H9 (cell line): ENCODE data around the gene IL17REL. TPM values are rescaled to one million over a fixed set of nuclear protein-coding genes. Genes with fewer than 3 reads are reported as not detected.

ENCODE experiments used
- DNase-seq: peaks from one replicate; pipeline ENCODE4 v3.0.0-alpha.2; 2017
- H2AFZ ChIP-seq: one replicate; pipeline ENCODE4 v1.6.1; 2013; ENCODE audit warnings: mild to moderate bottlenecking, low read length, control low read depth, moderate library complexity
- H2AK5ac ChIP-seq: 2 replicates; pipeline ENCODE4 v1.6.1; 2013; ENCODE audit warnings: low read length, control low read depth, mixed read lengths; ENCODE audit not compliant: insufficient read length
- H2BK120ac ChIP-seq: one replicate; pipeline ENCODE4 v1.6.1; 2013; ENCODE audit warnings: low read depth, mild to moderate bottlenecking, low read length, control low read depth, inconsistent platforms; ENCODE audit not compliant: poor library complexity, severe bottlenecking
- H2BK12ac ChIP-seq: 2 replicates; pipeline ENCODE4 v1.6.1; 2013; ENCODE audit warnings: low read length, control low read depth, mixed read lengths, low read depth; ENCODE audit not compliant: insufficient read length
- H2BK15ac ChIP-seq: 2 replicates; pipeline ENCODE4 v1.6.1; 2013; ENCODE audit warnings: low read depth, low read length, control low read depth
- H2BK20ac ChIP-seq: one replicate; pipeline ENCODE4 v1.6.1; 2013; ENCODE audit warnings: low read depth, mild to moderate bottlenecking, low read length, control low read depth, inconsistent platforms; ENCODE audit not compliant: poor library complexity, severe bottlenecking
- H2BK5ac ChIP-seq: 2 replicates; pipeline ENCODE4 v1.6.1; 2013; ENCODE audit warnings: low read length, control low read depth, mixed read lengths; ENCODE audit not compliant: insufficient read length
- H3K14ac ChIP-seq: 2 replicates; pipeline ENCODE4 v1.6.1; 2013; ENCODE audit warnings: low read length, control low read depth; ENCODE audit not compliant: insufficient read depth
- H3K18ac ChIP-seq: 2 replicates; pipeline ENCODE4 v1.6.1; 2013; ENCODE audit warnings: low read depth, mild to moderate bottlenecking, mixed read lengths, low read length, control low read depth; ENCODE audit not compliant: insufficient read length
- H3K23ac ChIP-seq: 2 replicates; pipeline ENCODE4 v1.6.1; 2013; ENCODE audit warnings: low read length, control low read depth, mixed read lengths, low read depth; ENCODE audit not compliant: insufficient read length
- H3K23me2 ChIP-seq: 2 replicates; pipeline ENCODE4 v1.6.1; 2013; ENCODE audit warnings: low read depth, mild to moderate bottlenecking, mixed read lengths, low read length, control low read depth; ENCODE audit not compliant: insufficient read length, poor library complexity, severe bottlenecking
- H3K27ac ChIP-seq: 2 replicates; pipeline ENCODE4 v1.5.1; 2013; ENCODE audit warnings: low read length, control low read depth, mixed read lengths, low read depth; ENCODE audit not compliant: insufficient read length
- H3K27me3 ChIP-seq: 2 replicates; pipeline ENCODE4 v1.6.1; 2013; ENCODE audit warnings: low read length, control low read depth, inconsistent platforms; ENCODE audit not compliant: insufficient read depth
- H3K4ac ChIP-seq: 2 replicates; pipeline ENCODE4 v1.6.1; 2013; ENCODE audit warnings: low read depth, mild to moderate bottlenecking, control low read depth, inconsistent platforms, low read length, moderate library complexity
- H3K4me1 ChIP-seq: 2 replicates; pipeline ENCODE4 v1.6.1; 2013; ENCODE audit warnings: low read length, control low read depth, inconsistent platforms; ENCODE audit not compliant: insufficient read depth
- H3K4me2 ChIP-seq: 2 replicates; pipeline ENCODE4 v1.6.1; 2013; ENCODE audit warnings: low read length, control low read depth, mixed read lengths; ENCODE audit not compliant: insufficient read length, insufficient read depth
- H3K56ac ChIP-seq: 2 replicates; pipeline ENCODE4 v1.6.1; 2013; ENCODE audit warnings: low read depth, mild to moderate bottlenecking, mixed read lengths, low read length, control low read depth; ENCODE audit not compliant: insufficient read length
- H3K79me1 ChIP-seq: 2 replicates; pipeline ENCODE4 v1.6.1; 2013; ENCODE audit warnings: low read depth, mild to moderate bottlenecking, moderate library complexity, low read length, control low read depth, inconsistent platforms; ENCODE audit not compliant: insufficient read depth, poor library complexity, severe bottlenecking
- H3K79me2 ChIP-seq: 2 replicates; pipeline ENCODE4 v1.6.1; 2013; ENCODE audit warnings: low read length, control low read depth, inconsistent platforms; ENCODE audit not compliant: insufficient read depth
- H3K9ac ChIP-seq: 2 replicates; pipeline ENCODE4 v1.6.1; 2013; ENCODE audit warnings: low read length, control low read depth, mixed read lengths; ENCODE audit not compliant: insufficient read length; ENCODE audit errors: extremely low read depth
- H3K9me3 ChIP-seq: one replicate; pipeline ENCODE4 v1.6.1; 2013; ENCODE audit warnings: low read depth, low read length, inconsistent platforms; ENCODE audit not compliant: control insufficient read depth
- H3T11ph ChIP-seq: one replicate; pipeline ENCODE4 v1.6.1; 2013; ENCODE audit warnings: mild to moderate bottlenecking, low read length, control low read depth, inconsistent platforms
- H4K20me1 ChIP-seq: one replicate; pipeline ENCODE4 v1.6.1; 2013; ENCODE audit not compliant: control insufficient read depth, insufficient read length, insufficient read depth
- H4K5ac ChIP-seq: 2 replicates; pipeline ENCODE4 v1.6.1; 2013; ENCODE audit warnings: low read depth, mild to moderate bottlenecking, mixed read lengths, low read length, control low read depth; ENCODE audit not compliant: insufficient read length
- H4K8ac ChIP-seq: replicated peaks from 2 replicates; pipeline ENCODE4 v1.6.1; 2013; ENCODE audit warnings: low read length, control low read depth, mixed read lengths, low read depth; ENCODE audit not compliant: insufficient read length
- H4K91ac ChIP-seq: 2 replicates; pipeline ENCODE4 v1.6.1; 2013; ENCODE audit warnings: low read depth, mild to moderate bottlenecking, moderate library complexity, mixed read lengths, low read length, control low read depth; ENCODE audit not compliant: insufficient read length
- H3K27ac Mint-ChIP-seq, 3 experiments: 2 replicates in 2 of 3; 3 replicates in 1 of 3; pipeline ENCODE4 v1.8.0; 2020 to 2021; ENCODE audit warnings: mixed read lengths in 3 of 3, mild to moderate bottlenecking in 1 of 3, moderate library complexity in 1 of 3
- H3K27me3 Mint-ChIP-seq: 2 replicates; pipeline ENCODE4 v1.8.0; 2021; ENCODE audit warnings: low read depth, mild to moderate bottlenecking, moderate library complexity, mixed read lengths
- H3K36me3 Mint-ChIP-seq, 3 experiments: 2 replicates in 2 of 3; 3 replicates in 1 of 3; pipeline ENCODE4 v1.8.0; 2020 to 2021; ENCODE audit warnings: low read depth in 3 of 3, mixed read lengths in 3 of 3; ENCODE audit not compliant: insufficient read depth in 1 of 3
- H3K4me1 Mint-ChIP-seq, 2 experiments: 2 replicates each; pipeline ENCODE4 v1.8.0; 2020; ENCODE audit warnings: mixed read lengths in 2 of 2
- H3K4me3 Mint-ChIP-seq, 2 experiments: 2 replicates in 1 of 2; 3 replicates in 1 of 2; pipeline ENCODE4 v1.8.0; 2020 to 2021; ENCODE audit warnings: mild to moderate bottlenecking in 2 of 2, mixed read lengths in 2 of 2, moderate library complexity in 1 of 2
- H3K9me3 Mint-ChIP-seq, 2 experiments: 2 replicates in 1 of 2; 3 replicates in 1 of 2; pipeline ENCODE4 v1.8.0; 2020; ENCODE audit warnings: mild to moderate bottlenecking in 2 of 2, mixed read lengths in 2 of 2, moderate library complexity in 1 of 2
- WGBS: extraction: QIAGEN DNeasy Blood & Tissue Kit; methylation state at CpG from one replicate; pipeline ENCODE4 v1.1.7; 2013; ENCODE audit warnings: missing lambda C conversion rate, low lambda C conversion rate, mixed read lengths; ENCODE audit not compliant: insufficient read length; ENCODE audit errors: extremely low coverage; 5-methylcytosine and 5-hydroxymethylcytosine counted together
- total RNA-seq: library from RNA; stranded (reverse); gene quantifications from 2 replicates; pipeline ENCODE4 v1.2.1, GENCODE V29; 2021
- TF ChIP-seq, protein P1 (sequence below): fragments of 200-600 bp; sonication (generic); conservative IDR thresholded peaks from 3 replicates; pipeline ENCODE4 v1.8.0; 2021; ENCODE audit warnings: antibody characterized with exemption, mild to moderate bottlenecking

IL17REL gene
- total RNA-seq, 1 experiment from 2014 or later = 0.20 TPM

DNA sequence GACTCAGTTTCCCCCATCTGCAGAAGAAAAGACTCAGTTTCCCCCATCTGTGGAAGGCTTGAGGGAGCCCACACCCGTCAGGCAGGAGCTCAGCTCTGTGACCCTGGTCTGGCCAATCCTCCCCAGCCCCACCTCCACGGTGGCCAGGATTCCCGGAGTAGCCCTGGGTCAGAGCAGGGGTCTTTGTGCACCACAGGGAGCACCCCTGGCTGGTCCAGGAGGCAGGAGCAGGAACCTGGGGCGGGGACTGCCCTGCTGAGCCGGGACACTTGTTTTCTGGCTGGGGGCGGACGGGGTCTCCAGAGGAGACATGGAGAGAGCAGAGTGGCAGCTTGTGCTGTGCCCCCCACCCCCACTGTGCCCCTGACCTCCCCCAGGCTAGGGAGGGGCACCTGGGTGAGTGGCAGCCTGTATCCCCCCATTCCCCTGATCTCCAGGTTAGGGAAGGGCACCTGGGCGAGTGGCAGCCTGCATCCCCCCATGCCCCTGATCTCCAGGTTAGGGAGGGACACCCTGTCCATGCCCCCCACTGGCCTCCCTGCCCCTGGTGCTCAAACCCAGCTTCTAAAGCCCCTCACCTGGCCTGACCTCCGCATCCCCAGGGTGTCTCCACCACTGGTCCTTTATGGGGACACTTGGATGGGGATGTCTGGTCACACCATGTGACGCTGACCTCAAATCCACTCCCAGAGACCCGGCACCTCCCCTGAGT is 18.8 kb downstream of the IL17REL start:
- TF ChIP-seq, protein P1, sequence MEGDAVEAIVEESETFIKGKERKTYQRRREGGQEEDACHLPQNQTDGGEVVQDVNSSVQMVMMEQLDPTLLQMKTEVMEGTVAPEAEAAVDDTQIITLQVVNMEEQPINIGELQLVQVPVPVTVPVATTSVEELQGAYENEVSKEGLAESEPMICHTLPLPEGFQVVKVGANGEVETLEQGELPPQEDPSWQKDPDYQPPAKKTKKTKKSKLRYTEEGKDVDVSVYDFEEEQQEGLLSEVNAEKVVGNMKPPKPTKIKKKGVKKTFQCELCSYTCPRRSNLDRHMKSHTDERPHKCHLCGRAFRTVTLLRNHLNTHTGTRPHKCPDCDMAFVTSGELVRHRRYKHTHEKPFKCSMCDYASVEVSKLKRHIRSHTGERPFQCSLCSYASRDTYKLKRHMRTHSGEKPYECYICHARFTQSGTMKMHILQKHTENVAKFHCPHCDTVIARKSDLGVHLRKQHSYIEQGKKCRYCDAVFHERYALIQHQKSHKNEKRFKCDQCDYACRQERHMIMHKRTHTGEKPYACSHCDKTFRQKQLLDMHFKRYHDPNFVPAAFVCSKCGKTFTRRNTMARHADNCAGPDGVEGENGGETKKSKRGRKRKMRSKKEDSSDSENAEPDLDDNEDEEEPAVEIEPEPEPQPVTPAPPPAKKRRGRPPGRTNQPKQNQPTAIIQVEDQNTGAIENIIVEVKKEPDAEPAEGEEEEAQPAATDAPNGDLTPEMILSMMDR = no peak
- Histone ChIP-seq H3K4me1 (no peaks in the 10 kb centered on the region), H3K9me3 (no peaks in the 10 kb centered on the region), H3K27ac (no peak overlapping the region), H4K5ac (no peak overlapping the region), H3K18ac (no peak overlapping the region), H2AK5ac (no peak overlapping the region), H3K79me2 (no peaks in the 10 kb centered on the region), H4K91ac (no peak overlapping the region), H3K79me1 (no peaks in the 10 kb centered on the region), H3K23me2 (no peaks in the 10 kb centered on the region), H4K20me1 (no peaks in the 10 kb centered on the region), H3K27me3 (no peaks in the 10 kb centered on the region), H3K4me2 (no peak overlapping the region), H3K14ac (no peak overlapping the region; the same call in 1 of the 2 replicates), H3K9ac (no peak overlapping the region), H3K4ac (no peak overlapping the region), H3K23ac (no peak overlapping the region), H2BK5ac (no peak overlapping the region), H2AFZ (no peak overlapping the region), H3K56ac (no peak overlapping the region), H2BK12ac (no peak overlapping the region), H3T11ph (no peak overlapping the region), H2BK120ac (no peak overlapping the region), H4K8ac (no peak overlapping the region), H2BK20ac (no peak overlapping the region), H2BK15ac (no peak overlapping the region)
- Mint-ChIP-seq H3K9me3 (peaks cover 27 to 31% of the 10 kb centered on the region in 2 experiments), H3K4me3 (no peak overlapping the region; a peak in 1 of 5 replicates), H3K36me3 (peaks cover 0 to 5% (median 1%) of the 10 kb centered on the region in 3 experiments; a peak in 3 of 7 replicates), H3K27ac (no peak overlapping the region), H3K4me1 (peaks cover 4 to 9% of the 10 kb centered on the region in 2 experiments; a peak in 3 of 4 replicates), H3K27me3 (peaks cover 40% of the 10 kb centered on the region)
- no CpG with 5 or more reads among the region's 11 CpGs for WGBS
- DNase-seq = no peak
